ENCODE data around the gene TRAP1.

DNA sequence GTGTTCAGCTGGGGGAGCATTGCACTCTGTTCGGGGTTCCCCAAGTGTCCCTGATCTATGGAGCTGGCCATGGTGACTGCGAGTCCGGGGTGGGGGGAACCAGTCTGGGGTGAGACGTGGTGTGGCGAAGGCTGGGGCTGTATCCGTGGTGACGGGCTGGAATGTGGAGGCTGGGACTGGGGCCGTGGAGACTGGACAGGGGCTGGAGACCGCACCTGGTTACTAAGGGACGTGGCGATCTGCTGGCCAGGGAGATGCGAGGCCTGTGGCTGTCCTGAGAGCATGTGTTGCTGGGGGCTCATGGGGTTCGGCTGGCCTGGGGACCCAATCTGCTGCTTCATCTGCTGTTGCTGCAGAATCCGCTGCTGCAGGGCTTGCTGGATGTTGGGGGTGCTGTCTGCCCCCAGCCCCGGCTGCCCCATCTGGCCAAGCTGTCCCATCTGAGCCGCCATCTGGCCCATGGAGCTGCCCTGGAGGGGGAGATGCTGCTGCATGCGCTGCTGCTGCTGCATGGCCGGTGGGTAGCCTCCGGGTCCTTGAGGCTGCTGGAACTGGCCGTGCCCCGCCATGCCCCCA lies 10.6 kb upstream of the TRAP1 start:
- TF ChIP-seq POLR2AphosphoS5 (IDR thresholded peaks at IDR 0.05; ENCODE audit: borderline replicate concordance, low read depth, low read length) (no peak), EZH2 (IDR thresholded peaks at IDR 0.05) (no peak)
